ENCODE data around the gene LCA5.

- TF ChIP-seq EZH2 (IDR thresholded peaks at IDR 0.05; ENCODE audit: insufficient read depth, poor library complexity, severe bottlenecking) (no peak), EZH2phosphoT487 (IDR thresholded peaks at IDR 0.05; ENCODE audit: insufficient read depth, low read depth) (no peak)
These were observed 81.8 kb downstream of the LCA5 start for GRCh38 chr6:79455446-79455845.
